Prostate gland (tissue), 2 donors: ENCODE measurements around the gene GOSR2.

ENCODE experiments used
- CTCF ChIP-seq, 4 experiments: fragments of 200-600 bp in 2 of 4; fragments of 450-650 bp in 2 of 4; sonication (generic) in 2 of 4; IDR thresholded peaks; 1 replicate in 3 of 4; 2 replicates in 1 of 4; pipeline ENCODE4 v1.5.1; 2016 to 2019; ENCODE audit warnings: antibody characterized with exemption in 4 of 4, mild to moderate bottlenecking in 2 of 4, moderate library complexity in 2 of 4
- POLR2A ChIP-seq: fragments of 450-650 bp; IDR thresholded peaks from one replicate; pipeline ENCODE4 v1.6.1; 2016; ENCODE audit warnings: antibody characterized with exemption, mild to moderate bottlenecking

- TF ChIP-seq POLR2A (no peak), CTCF (IDR thresholded peaks at IDR 0.05) (no peak)
Observed at GRCh38 chr17:46877466-46877865, 45.5 kb upstream of the GOSR2 start.
